ENCODE measurements around the gene LRRC59.

LRRC59 gene

GRCh38 chr17:50386510-50386909 is 10.8 kb downstream of the LRRC59 start:
- DNase-seq (ENCODE audit: low spot score) = no peak

DNA sequence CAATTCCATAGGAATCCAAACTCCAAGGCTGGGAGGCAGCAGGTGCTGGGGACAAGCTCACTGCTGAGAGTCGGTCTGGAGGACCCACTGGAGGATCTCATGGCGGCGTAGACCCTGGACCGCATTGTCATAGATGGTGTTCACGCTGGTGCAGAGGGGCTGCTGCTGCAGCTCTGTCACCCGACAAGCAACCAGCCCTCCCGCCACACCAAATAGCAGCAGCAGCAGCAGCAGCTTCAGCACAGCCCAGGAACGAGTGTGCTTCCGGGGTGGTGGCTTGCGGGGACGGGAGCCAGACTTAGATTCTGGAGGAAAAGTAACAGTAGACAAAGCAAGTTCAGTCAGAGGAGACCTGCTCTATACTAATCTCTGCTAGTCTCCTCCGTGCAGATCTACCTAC is 14.4 kb downstream of the LRRC59 start:
- DNase-seq (ENCODE audit: low spot score) = no peak

DNA sequence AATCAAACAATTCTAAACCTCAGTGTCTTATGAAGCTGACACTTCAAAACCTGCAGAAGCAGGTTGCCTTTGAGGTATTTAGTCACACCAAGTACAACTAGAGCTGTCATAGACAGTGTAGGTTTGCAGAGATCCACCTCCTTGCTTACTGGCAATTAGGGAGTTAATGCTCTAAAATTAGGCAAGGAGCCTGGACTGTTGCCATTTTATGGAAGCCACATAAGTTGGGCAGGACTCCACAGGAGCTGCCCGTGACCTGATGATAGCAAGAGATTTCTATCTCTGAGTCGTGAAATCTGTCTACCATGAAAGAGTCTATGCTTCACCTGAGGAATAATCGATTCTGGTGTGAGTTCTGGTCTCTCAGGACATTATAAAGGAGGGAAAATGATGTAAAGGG is 15.4 kb downstream of the LRRC59 start:
- DNase-seq (ENCODE audit: low spot score) = no peak

- no peak for DNase-seq (ENCODE audit: low spot score)
These were observed 16.0 kb downstream of the LRRC59 start for GRCh38 chr17:50381260-50381815.

GRCh38 chr17:50380369-50381259 is 16.7 kb downstream of the LRRC59 start:
- DNase-seq (ENCODE audit: low spot score) = no peak

DNA sequence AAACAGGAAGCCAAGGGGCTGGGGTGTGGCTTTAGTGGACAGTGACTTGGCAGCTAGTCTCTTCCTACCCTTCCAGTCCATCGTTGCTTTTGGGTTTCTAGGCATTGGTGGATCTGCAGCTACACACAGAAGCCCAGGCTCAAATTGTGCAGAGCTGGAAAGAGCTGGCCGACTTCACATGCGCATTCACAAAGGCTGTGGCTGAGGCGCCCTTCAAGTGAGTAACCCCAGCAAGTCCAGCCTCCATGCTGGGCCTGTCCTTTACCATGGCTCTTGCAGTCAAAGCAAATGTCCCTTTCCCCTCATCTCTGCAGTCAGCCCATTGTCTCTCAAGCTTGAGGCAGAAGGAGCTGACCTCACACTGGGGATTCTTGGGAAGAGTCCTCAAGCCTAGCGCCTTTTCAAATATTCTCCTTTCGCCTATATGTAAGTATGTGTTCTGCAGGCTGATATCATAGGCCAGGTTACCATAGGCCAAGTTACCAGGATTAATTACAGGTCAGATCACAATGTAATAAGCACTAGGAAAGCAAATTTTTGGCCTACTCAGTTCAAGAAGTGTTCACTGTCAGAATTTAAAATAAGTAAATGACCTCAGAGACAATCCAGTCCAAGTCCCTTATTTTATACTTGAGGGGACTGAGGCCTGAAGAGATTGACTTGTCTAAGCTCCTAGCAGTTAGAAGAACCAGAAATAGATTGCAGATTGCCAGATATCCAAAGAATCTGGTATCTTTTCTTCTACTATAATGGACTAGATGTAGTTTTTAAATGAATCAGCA is 17.8 kb downstream of the LRRC59 start:
- no peak for DNase-seq (ENCODE audit: low spot score)

DNA sequence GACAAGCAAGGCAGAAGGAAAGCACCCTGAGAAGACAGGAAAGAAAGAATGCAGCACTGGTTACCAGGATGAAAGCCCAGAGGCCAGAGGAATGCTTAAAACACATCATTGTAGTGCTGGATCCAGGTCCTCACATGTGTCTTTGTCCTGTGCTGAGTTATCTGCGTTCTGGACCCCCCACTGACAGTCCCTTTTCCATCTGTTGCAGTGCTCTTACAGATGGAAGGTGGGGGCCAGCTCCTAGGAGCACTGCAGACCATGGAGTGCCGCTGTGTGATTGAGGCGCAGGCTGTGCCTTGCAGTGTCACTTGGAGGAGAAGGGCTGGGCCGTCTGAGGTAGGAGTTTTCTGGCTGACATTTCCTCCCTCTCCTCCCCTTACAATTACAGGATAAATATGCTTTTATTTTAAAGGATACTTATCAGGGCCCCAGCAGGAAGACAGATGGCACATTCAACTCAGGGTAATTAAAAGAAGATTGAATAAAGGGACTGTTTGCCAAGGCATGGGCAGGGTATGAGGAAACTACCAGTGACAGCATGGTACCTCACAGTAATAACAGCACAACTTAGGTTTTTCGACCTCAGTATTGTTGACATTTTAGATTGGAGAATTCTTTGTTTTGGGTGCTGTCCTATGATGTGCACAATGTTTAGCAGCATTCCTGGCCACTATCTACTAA is 21.3 kb downstream of the LRRC59 start:
- DNase-seq (ENCODE audit: low spot score) = no peak

DNA sequence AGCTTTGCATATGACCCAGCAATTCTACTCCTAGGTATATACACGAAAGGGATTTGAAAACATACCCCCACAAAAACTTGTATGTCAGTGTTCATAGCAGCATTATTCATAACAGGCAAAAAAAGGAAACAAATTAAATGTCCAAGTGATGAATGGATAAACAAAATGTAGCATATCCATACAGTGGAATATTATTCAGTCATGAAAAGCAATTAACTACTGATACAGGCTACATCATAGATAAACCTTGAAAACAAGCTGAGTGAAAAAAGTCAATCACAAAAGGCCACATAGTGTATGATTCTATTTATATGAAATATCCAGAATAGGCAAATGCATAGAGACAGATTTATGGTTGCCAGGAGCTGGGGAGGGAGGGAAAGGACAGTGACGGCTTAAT is 23.6 kb downstream of the LRRC59 start:
- DNase-seq (ENCODE audit: low spot score) = no peak

DNA sequence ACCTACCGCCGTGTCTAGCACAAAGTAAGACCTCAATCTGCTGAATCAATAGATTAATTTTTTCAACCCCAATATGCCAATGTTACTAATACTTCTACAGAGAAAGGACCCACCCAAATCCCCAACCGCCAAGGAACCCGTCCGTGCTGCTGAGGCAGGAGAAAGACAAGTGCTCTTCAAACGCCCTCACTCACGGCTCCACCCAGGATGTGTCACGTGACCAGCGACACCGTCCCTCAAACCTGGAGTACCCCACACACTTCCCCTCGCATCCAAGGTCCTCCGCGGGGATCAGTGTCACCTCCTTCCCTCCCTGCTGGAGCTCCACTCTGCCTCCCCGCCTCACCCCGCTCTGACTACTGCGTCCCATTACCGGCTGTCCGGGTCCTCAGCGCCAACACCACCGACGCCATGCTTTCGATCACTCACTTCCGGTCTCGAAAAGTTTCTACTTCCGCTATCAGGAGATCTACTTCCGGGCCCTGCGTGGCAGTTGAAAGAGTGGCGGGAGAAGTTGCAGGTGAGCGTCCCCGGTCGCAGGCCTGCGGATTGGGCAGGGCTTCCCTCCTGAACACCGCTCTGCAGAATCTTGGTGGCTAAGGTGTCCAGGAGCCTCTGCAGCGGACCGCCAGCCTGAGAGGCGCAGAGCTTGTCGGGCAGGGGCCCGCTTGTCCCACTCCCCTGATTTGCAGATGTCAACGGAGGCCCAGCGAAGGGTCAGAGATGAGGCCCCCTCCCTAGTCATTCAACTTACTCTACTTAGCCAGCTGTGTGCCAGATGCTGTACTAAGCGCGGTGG is 24.4 kb downstream of the LRRC59 start, which contains the start of the genes EME1 and MRPL27:
Gene EME1, plus strand, starts transcription at position 472 of the 799 bp plus-strand sequence. CDS start 1,980 bp downstream, outside the sequence.
Gene MRPL27, minus strand, starts transcription at position 427 of the 799 bp plus-strand sequence. Its CDS starts 14 bp downstream, at position 413.
- DNase-seq (ENCODE audit: low spot score) = peak; percentile 94

DNA sequence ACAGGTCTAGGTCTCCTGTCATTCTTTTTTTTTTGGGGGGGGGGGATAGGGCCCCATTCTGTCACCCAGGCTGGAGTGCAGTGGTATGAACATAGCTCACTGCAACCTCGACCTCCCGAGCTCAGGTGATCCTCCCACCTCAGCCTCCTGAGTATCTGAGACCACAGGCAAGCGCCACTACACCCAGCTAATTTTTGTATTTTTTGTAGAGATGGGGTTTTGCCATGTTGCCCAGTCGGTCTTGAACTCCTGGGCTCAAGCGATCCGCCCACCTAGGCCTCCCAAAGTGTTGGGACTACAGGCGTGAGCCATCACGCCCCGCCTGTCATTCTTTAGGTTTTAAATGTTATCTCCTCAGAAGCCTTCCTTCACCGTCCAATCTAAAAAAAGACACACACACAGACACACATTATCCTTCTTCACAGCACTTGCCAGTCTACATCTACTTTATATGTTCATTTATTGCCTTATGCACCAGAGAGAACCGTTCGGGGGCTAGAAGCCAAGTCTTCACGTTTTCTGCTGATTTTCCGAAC is 25.0 kb downstream of the LRRC59 start:
- DNase-seq (ENCODE audit: low spot score) = no peak

GRCh38 chr17:50371526-50371925 is 25.8 kb downstream of the LRRC59 start:
- no peak for DNase-seq (ENCODE audit: low spot score)

- DNase-seq (ENCODE audit: low spot score) = no peak
These were observed 27.3 kb downstream of the LRRC59 start for GRCh38 chr17:50370052-50370451.

- no peak for DNase-seq (ENCODE audit: low spot score)
These were observed 29.9 kb downstream of the LRRC59 start for GRCh38 chr17:50367401-50367800.

GRCh38 chr17:50365649-50366393 is 31.5 kb downstream of the LRRC59 start:
- no peak for DNase-seq (ENCODE audit: low spot score)

GRCh38 chr17:50365165-50365564 is 32.2 kb downstream of the LRRC59 start:
- no peak for DNase-seq (ENCODE audit: low spot score)

- peak; percentile 57 for DNase-seq (ENCODE audit: low spot score)
These were observed 32.6 kb downstream of the LRRC59 start for GRCh38 chr17:50364715-50365114.

- no peak for DNase-seq (ENCODE audit: low spot score)
These were observed 33.3 kb downstream of the LRRC59 start for GRCh38 chr17:50364061-50364458.

DNA sequence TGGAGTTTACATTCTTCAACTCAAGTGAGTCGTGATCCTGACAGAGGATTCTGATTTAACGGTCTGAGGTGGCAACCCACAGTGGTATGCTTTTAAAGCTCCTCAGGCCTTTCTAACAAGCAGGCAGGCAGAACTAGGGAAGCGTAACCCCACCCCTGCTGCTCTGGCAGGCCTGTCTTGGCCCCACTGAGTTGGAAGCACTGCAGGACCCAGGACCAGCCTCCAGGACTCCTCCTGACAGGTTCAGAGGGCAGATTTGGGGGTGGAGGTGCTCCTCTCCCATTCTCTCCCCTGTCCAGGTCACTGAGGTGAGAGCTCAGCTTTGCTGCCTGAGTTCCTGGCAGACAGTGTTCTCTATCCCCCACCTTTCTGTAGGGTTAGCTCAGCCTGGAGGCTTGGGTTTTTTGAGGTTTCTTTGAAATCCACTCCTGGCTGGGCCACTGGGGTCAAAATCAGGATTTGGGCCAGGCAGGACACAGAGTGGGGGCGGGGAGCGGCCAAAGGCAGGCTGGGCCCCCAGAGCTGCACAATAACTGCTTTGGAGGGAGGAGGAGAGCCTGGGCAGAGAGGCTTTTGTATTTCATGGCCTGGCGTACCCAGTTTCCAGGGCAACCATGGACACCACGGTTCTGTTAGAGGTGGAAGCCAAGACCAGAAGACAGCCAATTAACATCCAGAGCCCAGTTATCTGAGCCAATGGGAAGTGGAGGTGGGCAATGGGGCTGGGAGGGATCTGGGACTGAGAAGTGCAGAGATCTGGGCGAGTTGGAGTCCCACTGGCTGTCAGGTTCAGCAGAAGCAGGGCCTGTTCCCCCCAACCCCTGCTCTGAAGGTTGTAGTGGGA is 33.9 kb downstream of the LRRC59 start:
- DNase-seq (ENCODE audit: low spot score) = peak; percentile 48

DNA sequence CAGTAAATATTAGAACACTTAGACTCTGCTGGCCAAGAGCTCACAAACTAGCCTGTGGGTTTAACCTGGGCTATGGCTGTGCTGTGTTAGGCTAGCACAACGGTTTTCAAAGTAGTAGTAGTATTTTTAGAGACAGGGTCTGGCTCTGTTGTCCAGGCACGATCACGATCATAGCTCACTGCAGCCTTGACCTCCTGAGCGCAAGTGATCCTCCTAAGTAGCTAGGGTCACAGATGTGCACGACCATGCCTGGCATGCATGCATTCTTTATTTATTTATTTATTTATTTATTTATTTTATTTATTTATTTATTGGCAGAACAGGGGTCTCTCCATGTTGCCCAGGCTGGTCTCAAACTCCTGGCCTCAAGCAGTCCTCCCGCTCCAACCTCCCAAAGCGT is 34.7 kb downstream of the LRRC59 start:
- no peak for DNase-seq (ENCODE audit: low spot score)
